DND-41 (cell line): ENCODE data around the gene JAK3.

Experiments
- EZH2 ChIP-seq: IDR thresholded peaks from 3 replicates; pipeline ENCODE4 v1.6.1; 2012; ENCODE audit warnings: borderline replicate concordance, low read depth, mild to moderate bottlenecking, moderate library complexity, low read length, inconsistent platforms; ENCODE audit not compliant: severe bottlenecking
- TF ChIP-seq, protein P1 (sequence below): IDR thresholded peaks from 2 replicates; pipeline ENCODE4 v1.5.1; 2012; ENCODE audit warnings: borderline replicate concordance, low read length, moderate library complexity, mild to moderate bottlenecking; ENCODE audit not compliant: poor library complexity, severe bottlenecking; ENCODE audit errors: extremely low read depth

DNA sequence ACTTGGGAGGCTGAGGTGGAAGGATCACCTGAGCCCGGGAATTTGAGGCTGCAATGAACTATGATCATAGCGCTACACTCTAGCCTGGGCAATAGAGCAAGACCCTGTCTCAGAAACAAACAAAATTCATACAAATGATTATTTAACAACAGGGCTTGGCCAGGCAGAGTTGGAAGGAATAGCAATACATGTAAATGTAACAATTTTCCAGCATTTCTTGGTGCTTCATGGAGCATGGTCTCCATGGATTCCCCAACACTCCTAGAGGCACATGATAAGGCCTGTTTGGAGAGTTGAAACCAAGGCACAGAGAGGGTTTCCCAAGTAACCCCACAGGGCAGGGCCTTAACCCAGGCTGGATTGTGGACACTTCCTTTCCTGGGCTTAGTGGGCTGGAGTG lies 36.7 kb downstream of the JAK3 start:
- TF ChIP-seq, protein P1, sequence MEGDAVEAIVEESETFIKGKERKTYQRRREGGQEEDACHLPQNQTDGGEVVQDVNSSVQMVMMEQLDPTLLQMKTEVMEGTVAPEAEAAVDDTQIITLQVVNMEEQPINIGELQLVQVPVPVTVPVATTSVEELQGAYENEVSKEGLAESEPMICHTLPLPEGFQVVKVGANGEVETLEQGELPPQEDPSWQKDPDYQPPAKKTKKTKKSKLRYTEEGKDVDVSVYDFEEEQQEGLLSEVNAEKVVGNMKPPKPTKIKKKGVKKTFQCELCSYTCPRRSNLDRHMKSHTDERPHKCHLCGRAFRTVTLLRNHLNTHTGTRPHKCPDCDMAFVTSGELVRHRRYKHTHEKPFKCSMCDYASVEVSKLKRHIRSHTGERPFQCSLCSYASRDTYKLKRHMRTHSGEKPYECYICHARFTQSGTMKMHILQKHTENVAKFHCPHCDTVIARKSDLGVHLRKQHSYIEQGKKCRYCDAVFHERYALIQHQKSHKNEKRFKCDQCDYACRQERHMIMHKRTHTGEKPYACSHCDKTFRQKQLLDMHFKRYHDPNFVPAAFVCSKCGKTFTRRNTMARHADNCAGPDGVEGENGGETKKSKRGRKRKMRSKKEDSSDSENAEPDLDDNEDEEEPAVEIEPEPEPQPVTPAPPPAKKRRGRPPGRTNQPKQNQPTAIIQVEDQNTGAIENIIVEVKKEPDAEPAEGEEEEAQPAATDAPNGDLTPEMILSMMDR: no peak
- TF ChIP-seq EZH2: no peak
